MCF 10A (cell line): ENCODE measurements around the gene HCRTR1. TPM values are rescaled to one million over a fixed set of nuclear protein-coding genes. Genes with fewer than 3 reads are reported as not detected.

Experiments
- BruUV-seq: library from RNA; stranded (reverse); fragments of 400-500 nt; replicated peaks from 2 replicates; lab custom pipeline; 2021; lab: Mats Ljungman, UMichigan
- CTCF ChIA-PET: fragments of 300-600 bp; sonication (Branson Sonifier 250); formaldehyde crosslinking; extraction: SDS; loops from one replicate; lab custom pipeline; 2021; ENCODE audit warnings: antibody characterized with exemption, inconsistent platforms; lab: Yijun Ruan, JAX
- POLR2A ChIA-PET: fragments of 300-600, 350-650 bp; sonication (Branson Sonifier 250); formaldehyde crosslinking; extraction: SDS; loops from one replicate; lab custom pipeline; 2020; ENCODE audit warnings: antibody characterized with exemption, inconsistent platforms; lab: Yijun Ruan, JAX
- DNase-seq: peaks from one replicate; pipeline ENCODE4 v3.0.0-alpha.2; 2018; ENCODE audit not compliant: unreplicated experiment
- H3K27ac Mint-ChIP-seq: one replicate; pipeline ENCODE4 v1.8.0; 2022; ENCODE audit warnings: mild to moderate bottlenecking, low read depth, mixed read lengths; ENCODE audit not compliant: unreplicated experiment
- H3K27me3 Mint-ChIP-seq: one replicate; pipeline ENCODE4 v1.8.0; 2022; ENCODE audit warnings: mixed read lengths; ENCODE audit not compliant: insufficient read depth, unreplicated experiment
- H3K36me3 Mint-ChIP-seq: one replicate; pipeline ENCODE4 v1.8.0; 2022; ENCODE audit warnings: mild to moderate bottlenecking, moderate library complexity, mixed read lengths; ENCODE audit not compliant: insufficient read depth, unreplicated experiment
- H3K4me1 Mint-ChIP-seq: one replicate; pipeline ENCODE4 v1.8.0; 2022; ENCODE audit warnings: mixed read lengths; ENCODE audit not compliant: insufficient read depth, unreplicated experiment
- H3K4me3 Mint-ChIP-seq: one replicate; pipeline ENCODE4 v1.8.0; 2022; ENCODE audit warnings: mild to moderate bottlenecking, moderate library complexity, mixed read lengths; ENCODE audit not compliant: unreplicated experiment
- H3K9me3 Mint-ChIP-seq: one replicate; pipeline ENCODE4 v1.8.0; 2022; ENCODE audit warnings: mixed read lengths; ENCODE audit not compliant: unreplicated experiment
- CTCF ChIP-seq: fragments of 200-600 bp; IDR thresholded peaks from one replicate; pipeline ENCODE4 v1.8.0; 2022; ENCODE audit warnings: antibody characterized with exemption, mild to moderate bottlenecking; ENCODE audit not compliant: unreplicated experiment
- intact Hi-C: fragments of 100-400 bp; cut with micrococcal nuclease; formaldehyde crosslinking; loops from 2 replicates; pipeline ENCODE4 v1.14.1; 2022
- total RNA-seq: library from RNA; stranded (reverse); gene quantifications from 2 replicates; pipeline ENCODE4 v1.2.3, GENCODE V29; 2022

HCRTR1 gene
- total RNA-seq, 1 experiment from 2014 or later: not detected

- H3K9me3 Mint-ChIP-seq: no peaks in the 10 kb centered on the region
- H3K36me3 Mint-ChIP-seq: no peaks in the 10 kb centered on the region
- BruUV-seq: no TSS peak
- H3K4me1 Mint-ChIP-seq: peaks cover 11% of the 10 kb centered on the region
- CTCF ChIA-PET: interaction anchor here (0.7 to 2.6 kb wide), 7 partner anchors 11 to 193 kb away, joined by 3 to 15 read pairs (median 3); no protein-coding TSS in a partner anchor
- no peak overlapping the region for H3K4me3 Mint-ChIP-seq
- intact Hi-C loops: no loop called here
- DNase-seq: no peak
- H3K27ac Mint-ChIP-seq: no peak overlapping the region
- POLR2A ChIA-PET: interaction anchor here (1.3 to 2.2 kb wide), 2 partner anchors 21 to 42 kb away, joined by 4 to 6 read pairs; no protein-coding TSS in a partner anchor
- H3K27me3 Mint-ChIP-seq: peaks cover 10% of the 10 kb centered on the region
- TF ChIP-seq CTCF: no peak
These were observed 21.4 kb upstream of the HCRTR1 start for GRCh38 chr1:31595836-31596736.

GRCh38 chr1:31596737-31597097 lies 20.8 kb upstream of the HCRTR1 start:
- POLR2A ChIA-PET: interaction anchor here (0.8 to 2.2 kb wide), 4 partner anchors 22 to 105 kb away, joined by 3 to 6 read pairs (median 4); no protein-coding TSS in a partner anchor
- no peaks in the 10 kb centered on the region for H3K36me3 Mint-ChIP-seq
- no peak overlapping the region for H3K4me3 Mint-ChIP-seq
- DNase-seq: no peak
- no peak overlapping the region for H3K27ac Mint-ChIP-seq
- H3K4me1 Mint-ChIP-seq: peaks cover 7% of the 10 kb centered on the region
- H3K9me3 Mint-ChIP-seq: no peaks in the 10 kb centered on the region
- H3K27me3 Mint-ChIP-seq: peaks cover 10% of the 10 kb centered on the region
- CTCF ChIA-PET: interaction anchor here (0.7 to 2.6 kb wide), 6 partner anchors 11 to 192 kb away, joined by 3 to 15 read pairs (median 4); no protein-coding TSS in a partner anchor
- BruUV-seq: no TSS peak
- intact Hi-C loops: no loop called here
- no peak for TF ChIP-seq CTCF

DNA sequence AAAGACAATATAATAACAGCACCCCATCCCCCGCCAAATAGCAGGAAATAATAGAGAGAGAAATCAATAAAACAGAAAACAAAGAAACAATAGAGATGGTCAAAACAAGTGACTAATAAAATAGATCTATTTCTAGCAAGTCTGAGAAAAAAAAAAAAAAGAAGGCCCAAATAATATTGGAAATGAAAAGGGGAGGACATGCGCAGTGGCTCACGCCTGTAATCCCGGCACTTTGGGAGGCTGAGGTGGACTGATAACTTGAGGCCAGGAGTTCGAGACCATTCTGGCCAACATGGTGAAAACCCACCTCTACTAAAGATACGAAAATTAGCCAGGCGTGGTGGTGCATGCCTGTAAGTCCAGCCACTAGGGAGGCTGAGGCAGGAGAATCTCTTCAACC lies 18.5 kb upstream of the HCRTR1 start:
- Mint-ChIP-seq H3K27me3 (peaks cover 10% of the 10 kb centered on the region), H3K9me3 (no peaks in the 10 kb centered on the region), H3K36me3 (no peaks in the 10 kb centered on the region), H3K4me3 (no peak overlapping the region), H3K4me1 (no peaks in the 10 kb centered on the region), H3K27ac (no peak overlapping the region)
- POLR2A ChIA-PET: no interaction called here
- BruUV-seq: no TSS peak
- no peak for TF ChIP-seq CTCF
- CTCF ChIA-PET: interaction anchor here (0.6 to 1.4 kb wide), 3 partner anchors 20 to 34 kb away, joined by 3 to 9 read pairs (median 4); no protein-coding TSS in a partner anchor
- intact Hi-C loops: no loop called here
- no peak for DNase-seq

GRCh38 chr1:31600641-31601040 lies 16.8 kb upstream of the HCRTR1 start:
- no TSS peak for BruUV-seq
- no peaks in the 10 kb centered on the region for H3K4me1 Mint-ChIP-seq
- POLR2A ChIA-PET: no interaction called here
- CTCF ChIA-PET: no interaction called here
- H3K27me3 Mint-ChIP-seq: peaks cover 10% of the 10 kb centered on the region
- no peak for DNase-seq
- no peak overlapping the region for H3K4me3 Mint-ChIP-seq
- H3K9me3 Mint-ChIP-seq: no peaks in the 10 kb centered on the region
- no peak overlapping the region for H3K27ac Mint-ChIP-seq
- intact Hi-C loops: no loop called here
- no peaks in the 10 kb centered on the region for H3K36me3 Mint-ChIP-seq
- no peak for TF ChIP-seq CTCF
